Stimulated activated CD8-positive, alpha-beta memory T cell treated with anti-CD3 and anti-CD28 coated beads, Interleukin-12 subunit alpha, Interleukin-12 subunit beta, amount 100 ng/mL, for 24 hours (primary cell): ENCODE data around the gene ACADVL.

Experiments
- DNase-seq: peaks from one replicate; pipeline ENCODE4 v3.0.0-alpha.2; 2020; ENCODE audit errors: extremely low read depth

Gene ACADVL

DNA sequence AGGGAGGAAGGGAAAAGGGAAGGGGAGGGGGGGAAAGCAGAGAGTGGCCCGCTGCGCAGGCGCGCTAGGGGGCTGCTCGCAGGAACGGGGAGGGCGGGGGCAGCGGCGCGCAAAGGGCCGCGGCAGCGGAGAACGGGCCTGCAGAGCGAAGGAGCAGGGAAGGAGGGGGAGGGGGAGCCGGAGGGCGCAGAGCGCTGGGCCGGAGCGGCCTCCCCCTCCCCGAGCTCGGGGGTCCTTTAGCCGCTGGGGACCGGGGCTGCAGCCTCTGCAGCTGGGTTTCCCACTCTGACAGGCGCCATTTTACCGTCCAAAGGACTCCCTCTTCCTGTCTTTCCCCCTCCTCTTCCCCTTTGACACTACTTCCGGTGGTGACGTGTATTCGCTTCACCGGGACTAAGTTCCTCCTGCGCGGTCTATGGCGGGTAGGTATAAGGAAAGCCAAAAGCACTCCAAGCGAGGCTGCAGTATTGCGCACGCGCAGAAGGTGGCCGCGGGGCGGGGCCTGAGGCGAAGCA lies 32.0 kb downstream of the ACADVL start, which contains the start of gene CTDNEP1:
Gene CTDNEP1, minus strand, starts transcription at position 74 of the 515 bp plus-strand sequence. CDS start 438 bp downstream, outside the sequence.
- DNase-seq = peak; percentile 96

DNA sequence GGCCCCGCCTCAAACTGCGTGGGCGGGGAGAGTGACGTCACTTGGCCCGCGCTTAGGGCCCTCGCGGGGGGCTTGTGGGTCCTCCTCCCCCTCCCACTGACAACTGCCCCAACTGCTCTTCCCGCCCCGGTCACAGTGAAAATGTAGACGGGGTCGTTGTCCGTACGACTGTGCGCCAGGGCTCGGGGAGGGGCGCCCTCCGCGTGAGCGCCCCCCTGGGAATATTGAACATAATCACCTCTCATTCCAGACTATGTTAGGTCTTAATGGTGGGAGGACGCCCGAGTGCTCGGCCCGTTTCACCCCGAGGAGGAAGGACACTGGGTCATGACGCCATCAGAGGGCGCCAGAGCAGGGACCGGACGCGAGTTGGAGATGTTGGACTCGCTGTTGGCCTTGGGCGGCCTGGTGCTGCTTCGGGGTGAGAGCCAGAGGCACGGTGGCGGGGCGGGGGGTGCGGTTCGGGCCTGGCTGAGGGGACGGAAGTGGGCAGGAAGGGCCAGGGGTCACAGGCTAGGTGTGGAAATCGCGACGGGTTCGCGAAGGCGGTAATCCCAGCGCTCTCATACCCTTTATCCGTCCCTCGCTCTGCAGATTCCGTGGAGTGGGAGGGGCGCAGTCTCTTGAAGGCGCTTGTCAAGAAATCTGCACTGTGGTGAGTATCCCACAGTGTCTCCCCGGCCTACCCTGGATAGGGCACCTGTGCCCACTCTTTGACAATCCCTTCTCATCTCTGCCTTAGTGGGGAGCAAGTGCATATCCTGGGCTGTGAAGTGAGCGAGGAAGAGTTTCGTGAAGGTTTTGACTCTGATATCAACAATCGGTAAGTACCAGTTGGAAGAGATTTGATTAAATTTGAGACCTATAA lies 32.7 kb downstream of the ACADVL start, which contains the start of gene ELP5:
Gene ELP5, plus strand, starts transcription at position 40 of the 868 bp plus-strand sequence. Its CDS starts 336 bp downstream, at position 376.
- peak; percentile 72 for DNase-seq

DNA sequence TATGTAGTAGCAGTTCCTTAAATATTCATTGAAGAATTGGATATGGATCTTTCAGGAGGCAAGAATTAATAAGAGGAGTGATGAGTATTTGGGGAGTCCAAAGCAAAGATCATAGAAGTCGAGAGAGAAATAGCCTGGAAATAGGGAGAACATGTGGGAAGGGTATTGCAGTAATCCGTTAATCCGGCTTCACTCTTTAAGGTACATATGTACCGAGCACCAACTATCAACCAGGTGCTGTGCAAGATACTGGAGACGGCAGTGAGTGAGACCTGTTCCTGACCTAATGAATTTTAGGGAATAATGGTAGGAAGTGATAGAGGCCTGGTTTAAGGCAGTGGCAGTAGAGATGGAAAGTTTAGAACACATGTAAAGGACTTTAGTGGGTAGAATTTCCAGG lies 33.3 kb downstream of the ACADVL start:
- DNase-seq = no peak

DNA sequence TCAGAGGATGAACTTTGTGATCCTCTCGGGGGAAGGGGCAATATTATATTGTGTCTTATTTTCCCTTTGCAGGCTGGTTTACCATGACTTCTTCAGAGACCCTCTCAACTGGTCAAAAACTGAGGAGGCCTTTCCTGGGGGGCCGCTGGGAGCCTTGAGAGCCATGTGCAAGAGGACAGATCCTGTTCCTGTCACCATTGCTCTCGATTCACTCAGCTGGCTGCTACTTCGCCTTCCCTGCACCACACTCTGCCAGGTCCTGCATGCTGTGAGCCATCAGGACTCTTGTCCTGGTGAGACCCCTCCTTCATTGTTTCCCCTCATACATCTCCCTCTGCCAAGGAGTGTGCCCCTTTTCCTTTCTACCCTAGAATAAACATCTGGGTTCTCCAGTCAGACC lies 34.8 kb downstream of the ACADVL start:
- no peak for DNase-seq

DNA sequence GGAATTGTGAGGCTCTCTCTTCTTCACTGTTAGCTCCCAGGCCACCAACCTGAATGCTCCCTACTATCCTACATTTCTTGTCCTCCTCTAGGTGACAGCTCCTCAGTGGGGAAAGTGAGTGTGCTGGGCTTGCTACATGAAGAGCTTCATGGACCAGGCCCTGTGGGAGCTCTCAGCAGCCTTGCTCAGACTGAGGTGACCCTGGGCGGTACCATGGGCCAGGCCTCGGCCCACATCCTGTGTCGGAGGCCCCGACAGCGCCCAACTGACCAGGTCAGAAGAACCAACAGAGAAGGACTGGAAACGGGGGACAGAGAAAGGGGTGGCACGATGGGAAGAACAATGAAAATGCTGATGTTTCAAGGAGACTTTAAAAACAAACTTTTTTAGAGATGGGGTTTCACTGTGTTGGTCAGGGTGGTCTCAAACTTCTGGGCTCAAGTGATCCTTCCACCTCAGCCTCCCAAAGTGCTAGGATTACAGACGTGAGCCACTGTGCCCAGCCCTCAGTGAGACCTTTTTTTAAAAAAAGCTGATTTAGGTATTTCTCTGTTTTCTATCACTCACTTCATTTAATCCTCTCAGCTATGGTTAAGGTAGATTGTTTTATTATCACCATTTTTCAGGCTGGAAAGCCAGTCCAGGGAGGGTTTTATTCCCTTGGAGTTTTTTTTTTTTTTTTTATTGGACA lies 37.2 kb downstream of the ACADVL start:
- no peak for DNase-seq

DNA sequence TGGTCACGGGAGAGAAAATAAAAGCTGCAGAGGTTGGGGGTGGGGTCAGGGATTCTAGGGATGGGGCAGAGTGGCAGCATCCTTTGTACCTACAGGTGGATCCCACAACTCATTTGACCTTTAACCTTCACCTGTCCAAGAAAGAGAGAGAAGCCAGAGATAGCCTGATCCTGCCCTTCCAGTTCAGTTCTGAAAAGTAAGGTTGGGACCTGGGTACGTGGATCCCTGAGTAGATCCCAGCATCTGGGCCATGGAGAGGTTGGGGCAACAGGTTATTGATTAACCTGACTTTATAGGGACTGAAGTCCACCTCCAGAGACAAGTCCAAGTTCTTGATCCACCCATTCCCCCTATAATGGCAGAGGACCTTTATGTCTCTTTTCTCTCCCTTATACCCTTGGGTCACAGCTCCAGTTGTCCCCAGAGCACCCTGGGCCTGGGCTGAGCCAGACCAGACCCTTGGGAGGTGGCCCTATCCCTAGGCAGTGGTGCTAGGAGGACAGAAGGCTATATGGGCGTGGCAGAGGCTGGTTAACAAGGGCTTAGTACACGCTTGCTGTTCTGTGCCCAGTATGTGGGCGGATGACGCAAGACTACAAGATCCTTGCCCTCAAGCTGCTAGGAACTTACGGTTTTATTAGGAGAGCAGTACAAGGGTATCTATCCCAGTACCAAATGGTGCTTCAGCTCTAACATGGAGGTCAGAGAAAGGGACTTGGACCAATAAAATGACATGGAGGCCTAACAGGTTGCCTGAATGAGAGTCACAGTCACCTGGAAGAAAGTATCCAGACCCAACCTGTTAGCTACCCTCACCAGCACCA lies 39.2 kb downstream of the ACADVL start:
- no peak for DNase-seq

DNA sequence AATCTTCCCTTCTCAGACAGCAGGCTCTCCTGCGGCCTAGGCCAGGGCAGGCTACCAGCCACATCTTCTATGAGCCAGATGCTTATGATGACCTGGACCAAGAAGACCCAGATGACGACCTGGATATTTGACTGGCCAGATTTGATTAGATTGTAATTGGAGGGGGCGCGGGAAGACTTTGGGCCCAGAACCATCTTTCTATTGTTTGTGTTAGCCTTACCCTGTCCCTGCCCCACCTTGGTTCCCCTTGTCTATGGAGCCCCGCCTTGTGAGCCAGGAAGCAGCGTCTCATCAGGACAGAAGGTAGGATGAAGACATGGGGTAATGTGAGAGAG lies 39.8 kb downstream of the ACADVL start:
- no peak for DNase-seq

DNA sequence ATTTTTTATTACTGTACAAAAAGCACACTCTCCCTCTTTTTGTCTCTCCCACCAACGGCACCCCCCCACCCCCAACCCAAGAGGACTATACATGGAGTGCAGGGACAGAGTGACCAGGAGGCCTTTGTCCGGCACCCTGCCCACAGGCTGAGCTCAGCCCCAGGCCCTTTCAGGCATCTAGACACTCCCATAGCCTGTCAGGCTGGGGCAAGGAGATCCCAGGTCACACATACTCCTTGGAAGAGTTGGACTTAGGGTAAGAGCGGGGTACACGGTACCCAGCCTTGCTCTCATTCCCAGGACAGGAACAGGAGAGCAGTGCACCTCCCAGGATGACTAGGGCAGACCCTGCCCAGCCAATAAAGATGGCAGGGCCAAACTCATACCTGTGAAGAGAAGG lies 40.4 kb downstream of the ACADVL start:
- no peak for DNase-seq

DNA sequence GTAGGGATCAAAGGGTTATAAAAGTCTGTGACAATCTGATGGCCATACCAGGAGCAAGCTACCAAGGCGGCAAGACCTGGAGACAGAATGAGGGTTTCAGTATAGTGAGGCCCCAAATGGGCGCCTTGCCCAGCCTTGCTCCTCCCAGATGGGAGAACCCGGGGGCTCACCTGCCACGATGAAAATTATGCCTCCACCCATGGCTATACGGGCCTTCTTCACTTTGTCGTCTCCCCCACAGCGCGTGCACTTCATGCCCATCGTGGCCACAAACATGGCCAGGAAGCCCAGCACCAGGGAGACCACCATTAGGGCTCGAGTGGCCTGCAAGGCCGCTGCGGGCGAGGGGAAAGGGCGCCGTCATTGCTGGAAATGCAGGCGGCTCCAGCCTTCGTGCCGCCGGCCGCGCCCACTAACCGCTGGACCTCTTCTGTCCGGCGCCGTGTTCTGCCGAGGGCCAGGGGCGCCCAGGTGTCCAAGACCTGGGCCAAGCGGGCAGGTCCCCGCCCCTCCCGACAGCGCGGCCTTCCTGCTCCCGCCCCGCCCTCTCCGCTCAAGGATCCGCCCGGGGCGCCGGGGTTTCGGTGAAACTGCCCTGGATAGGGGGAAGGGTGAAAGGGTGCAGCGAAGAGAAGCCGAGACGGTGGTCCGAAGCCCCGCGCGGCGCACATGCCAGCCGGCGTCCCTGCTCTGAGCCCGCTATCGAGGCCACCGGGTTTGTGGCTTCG lies 41.1 kb downstream of the ACADVL start:
- DNase-seq = no peak

DNA sequence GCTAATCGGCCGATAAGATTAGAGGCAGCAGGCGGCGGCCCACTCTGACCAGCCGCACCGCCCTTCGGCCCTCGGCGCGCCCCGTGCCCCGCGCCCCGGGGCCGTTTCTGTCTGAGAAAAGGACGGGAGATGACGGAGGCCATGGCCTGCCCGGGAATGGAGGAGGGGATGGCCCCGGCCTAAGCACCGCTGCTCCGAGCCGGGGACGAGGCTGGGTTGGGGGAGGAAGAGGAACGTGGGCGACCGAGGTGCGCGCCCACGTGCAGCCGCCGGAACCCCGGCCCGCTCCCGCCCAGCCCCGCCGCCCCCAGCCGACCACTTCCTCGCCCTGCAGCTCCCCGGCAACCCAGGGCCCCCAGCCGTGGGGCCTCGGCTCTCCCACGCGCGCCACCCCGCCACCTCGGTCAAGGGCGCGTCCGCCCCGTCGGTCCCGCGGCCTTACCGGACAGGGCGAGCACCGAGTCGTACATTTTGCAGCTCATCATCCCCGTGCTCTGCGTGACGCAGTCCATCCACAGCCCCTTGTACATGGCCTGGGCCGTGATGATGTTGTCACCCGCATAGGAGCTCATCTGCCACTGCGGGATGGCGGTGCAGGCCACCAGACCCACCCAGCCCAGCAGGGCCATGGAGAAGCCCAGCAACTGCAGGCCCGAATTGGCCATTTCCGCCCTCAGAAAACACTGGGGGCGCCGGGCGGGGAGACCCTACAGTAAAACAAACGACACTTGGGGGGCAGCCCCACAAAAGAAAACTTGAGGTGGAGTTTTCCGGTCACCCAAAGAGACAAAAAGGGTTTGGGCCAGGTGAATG lies 41.8 kb downstream of the ACADVL start:
- DNase-seq = no peak

DNA sequence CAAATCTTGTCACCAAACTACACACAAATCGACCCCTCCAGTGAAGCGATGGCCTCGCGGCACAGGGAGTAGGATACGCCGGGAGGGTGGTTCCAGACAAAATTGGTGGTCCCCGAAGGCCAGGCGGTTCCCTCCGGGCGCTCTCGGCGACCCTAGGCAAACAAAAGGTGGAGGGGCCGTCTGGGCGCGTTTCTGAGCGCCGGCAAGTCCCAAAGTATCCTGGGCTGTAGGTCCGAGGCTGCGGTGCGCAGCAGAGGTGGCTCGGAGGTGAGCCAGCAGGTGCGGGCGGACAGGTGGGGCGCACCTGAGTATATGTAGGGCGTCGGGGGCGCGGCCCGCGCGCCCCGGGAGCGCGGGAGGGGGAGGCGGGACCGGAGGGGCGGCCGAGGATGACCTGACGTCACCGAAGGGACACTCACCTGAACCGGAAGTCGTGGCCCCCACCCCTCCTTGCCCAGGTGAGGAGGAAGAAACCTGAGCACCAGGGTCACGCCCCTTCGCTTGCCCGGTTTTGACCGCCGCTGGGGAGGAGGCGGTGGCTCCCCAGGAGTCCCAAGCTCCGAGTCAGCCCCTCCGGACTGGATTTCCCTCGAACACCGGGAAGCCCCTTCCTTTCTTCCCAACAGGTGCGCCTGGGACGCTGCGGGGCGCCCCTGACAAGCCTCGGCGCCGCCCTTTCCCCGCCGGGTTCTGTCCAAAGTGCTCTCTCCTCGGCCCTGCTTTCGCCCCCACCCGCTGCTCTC lies 42.6 kb downstream of the ACADVL start, which contains the start of gene CLDN7:
Gene CLDN7, minus strand, starts transcription at position 287 of the 743 bp plus-strand sequence. CDS start 435 bp downstream, outside the sequence.
- no peak for DNase-seq

DNA sequence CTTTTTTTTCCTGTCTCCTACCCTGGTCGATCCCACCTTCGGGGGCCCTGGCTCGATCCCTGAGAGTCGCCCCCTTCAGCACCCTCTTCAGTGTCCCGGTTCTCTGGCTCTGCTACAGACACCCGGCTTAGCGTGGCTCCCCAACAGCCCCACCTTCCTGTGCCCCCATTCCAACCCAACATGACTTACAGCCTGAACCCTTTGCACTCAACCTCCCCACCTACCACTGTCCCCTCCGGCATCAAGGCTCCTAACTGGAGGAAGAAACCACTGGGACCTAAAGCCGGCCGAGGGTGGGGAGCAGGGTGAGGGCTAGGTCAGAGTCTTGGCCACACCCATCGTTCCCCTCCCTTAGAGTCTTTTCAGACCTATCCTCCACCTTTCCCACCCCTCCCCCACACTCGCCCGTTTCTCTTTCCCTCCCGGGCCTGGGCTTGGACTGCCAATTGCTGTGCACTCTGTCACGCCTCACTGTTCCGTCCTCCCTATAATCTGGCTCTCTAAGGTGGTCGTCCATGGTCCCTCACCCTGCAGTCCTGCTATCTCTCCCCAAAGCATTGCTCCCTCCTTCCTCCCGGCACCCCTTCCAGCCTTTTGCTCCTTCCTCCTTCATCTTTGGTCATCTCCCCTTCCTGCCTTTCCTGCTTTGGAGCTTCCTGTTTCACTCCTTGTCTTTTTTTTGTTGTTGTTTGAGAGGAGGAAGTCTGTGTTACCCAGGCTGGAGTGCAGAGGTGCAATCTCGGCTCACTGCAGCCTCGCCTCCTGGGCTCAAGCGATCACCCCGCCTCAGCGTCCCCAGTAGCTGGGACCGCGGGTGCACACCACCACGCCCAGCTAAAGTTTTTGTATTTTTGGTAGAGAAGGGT lies 43.4 kb downstream of the ACADVL start:
- no peak for DNase-seq

DNA sequence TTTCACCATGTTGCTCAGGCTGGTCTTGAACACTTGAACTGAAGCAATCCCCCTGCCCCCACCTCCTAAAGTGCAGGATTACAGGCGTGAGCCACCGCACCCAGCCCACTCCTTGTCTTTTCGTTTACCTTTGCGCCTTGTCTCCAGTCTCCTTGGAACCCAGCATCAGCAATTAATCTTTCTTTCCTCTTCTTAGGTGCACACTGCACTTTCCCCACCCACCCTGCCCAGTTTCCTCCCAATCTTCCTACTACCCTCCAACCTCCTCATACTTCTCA lies 44.0 kb downstream of the ACADVL start:
- DNase-seq = no peak

DNA sequence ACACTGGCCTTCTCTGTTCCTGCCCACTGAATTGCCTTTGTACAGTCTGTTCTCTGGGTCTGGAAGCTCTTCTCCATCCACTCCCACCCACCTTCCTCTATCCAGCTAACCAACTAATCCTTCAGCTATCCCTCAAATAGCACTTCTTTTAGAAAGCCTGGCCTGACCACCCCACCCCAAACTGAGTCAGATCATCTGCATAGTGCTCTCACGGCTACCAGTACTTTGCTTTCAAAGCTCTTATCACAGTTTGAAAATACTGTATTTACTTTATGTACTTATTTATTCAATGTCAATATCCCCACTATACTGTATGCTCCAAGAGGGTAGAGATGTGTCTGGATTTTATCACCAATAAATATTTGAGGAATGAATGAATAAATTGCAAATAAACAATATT lies 47.0 kb downstream of the ACADVL start:
- DNase-seq = no peak
